HPDE6-E6E7 (cell line): ENCODE data around the gene DSCAML1.

Experiments used
- DNase-seq: peaks from one replicate; pipeline ENCODE4 v3.0.0; 2011; ENCODE audit warnings: missing footprints; ENCODE audit errors: extremely low spot score

DSCAML1 gene

DNA sequence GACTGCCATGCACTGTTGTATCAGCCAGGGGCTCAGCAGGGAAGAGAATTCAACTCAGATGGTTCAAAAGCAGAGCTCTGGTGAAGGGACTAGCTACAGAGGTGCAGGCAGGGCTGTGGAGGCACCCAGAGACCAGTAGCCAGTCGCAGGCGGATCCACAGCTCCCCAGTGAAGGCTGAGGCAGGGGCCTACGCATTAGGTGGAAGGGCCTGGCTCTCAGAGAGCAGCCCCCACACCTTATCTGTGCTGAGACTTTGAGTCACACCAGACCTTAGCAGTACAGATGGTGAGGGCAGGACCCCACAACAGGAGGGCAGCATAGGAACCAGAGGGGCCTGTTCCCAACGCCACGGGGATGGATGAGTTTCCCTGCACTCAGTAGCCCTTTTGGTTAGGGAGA, 189.6 kb downstream of the DSCAML1 start:
- DNase-seq: no peak

DNA sequence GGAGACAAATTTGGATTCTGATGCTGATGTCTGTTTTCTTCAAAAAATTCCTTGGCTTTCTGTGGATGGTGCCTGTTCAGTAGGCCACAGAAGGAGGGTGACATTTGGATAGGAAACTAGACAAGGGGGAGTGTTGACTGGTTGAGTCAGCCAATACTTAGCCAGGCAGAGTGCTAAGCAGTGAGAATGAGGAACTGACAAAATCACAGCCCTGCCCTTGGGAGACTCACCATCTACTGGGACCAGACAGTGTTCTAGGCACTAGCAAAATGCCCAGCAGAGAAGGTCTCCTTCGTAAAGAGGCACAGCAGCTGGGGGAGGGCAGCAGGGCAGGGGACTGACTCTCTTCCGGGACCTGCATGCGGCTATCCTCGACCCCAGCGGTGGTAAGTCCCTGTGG, 190.2 kb downstream of the DSCAML1 start:
- DNase-seq: no peak

DNA sequence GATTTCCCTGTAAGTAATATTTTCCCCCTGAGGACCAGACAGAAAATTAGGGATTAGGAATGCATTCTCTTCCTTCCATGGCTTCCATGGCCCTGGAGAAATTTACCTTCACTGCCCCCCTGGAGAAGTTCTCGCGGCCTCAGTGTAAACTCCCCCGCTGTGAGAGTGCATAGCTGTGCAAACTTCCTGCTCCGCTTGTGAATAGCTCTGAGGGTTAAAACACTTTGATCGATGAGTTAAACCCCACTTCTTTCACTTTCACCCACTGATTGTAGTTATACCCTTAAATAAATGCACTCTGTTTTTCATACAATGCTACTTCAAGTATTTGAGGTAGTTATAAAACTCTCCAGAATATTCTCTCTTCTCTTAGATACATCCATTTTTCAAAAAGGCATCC, 190.8 kb downstream of the DSCAML1 start:
- DNase-seq: no peak

DNA sequence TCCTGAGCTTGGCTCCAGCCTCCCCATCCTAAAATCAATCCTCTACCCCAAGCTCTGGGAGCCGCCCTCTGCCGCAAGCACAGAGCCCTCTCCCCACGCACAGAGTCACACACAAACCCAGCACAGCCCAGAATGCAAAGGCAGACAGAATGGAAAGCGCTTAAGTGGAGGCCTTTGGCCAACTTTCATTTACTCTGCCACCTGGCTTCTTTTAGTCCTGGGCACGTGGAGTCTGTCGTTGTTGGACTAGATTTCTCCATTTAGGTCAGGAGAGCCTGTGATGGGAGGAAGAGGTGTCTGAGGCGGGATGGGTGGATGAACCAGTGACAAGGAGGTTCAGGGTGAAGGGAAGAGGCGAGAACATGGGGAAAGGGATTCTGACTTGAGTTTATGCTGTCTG, 191.7 kb downstream of the DSCAML1 start:
- DNase-seq: no peak

DNA sequence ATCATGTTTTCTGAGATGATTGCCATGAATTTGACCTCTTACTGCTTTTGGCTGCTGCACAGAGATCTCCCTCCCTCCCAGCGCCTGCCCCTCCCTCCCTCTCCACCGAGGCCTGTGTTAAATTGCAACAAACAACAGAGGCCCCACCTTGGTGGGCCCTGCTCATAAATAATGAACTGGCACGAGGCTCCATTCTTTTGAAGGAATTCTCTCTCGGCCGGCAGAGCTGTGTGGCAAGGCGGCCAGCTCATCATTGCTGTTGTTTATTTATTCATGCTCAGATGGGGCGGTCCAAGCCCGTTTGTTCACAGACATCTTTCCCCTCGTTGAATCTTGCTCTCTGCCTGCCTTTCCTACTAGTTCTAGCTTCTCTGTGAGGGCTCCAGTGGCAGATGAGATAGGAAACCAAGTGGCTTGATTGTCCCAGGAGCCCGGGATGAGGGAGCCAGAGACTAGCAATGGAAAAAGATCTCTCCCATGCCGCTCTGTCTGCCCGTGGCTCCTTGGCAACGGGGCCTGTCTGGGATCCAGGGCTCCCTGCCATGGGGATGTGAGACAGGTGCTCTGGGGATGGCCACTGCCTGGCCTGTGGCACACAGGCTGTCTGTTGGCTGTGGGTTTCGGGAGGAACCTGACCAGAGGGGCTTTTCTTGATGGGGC, 192.6 kb downstream of the DSCAML1 start:
- no peak for DNase-seq

DNA sequence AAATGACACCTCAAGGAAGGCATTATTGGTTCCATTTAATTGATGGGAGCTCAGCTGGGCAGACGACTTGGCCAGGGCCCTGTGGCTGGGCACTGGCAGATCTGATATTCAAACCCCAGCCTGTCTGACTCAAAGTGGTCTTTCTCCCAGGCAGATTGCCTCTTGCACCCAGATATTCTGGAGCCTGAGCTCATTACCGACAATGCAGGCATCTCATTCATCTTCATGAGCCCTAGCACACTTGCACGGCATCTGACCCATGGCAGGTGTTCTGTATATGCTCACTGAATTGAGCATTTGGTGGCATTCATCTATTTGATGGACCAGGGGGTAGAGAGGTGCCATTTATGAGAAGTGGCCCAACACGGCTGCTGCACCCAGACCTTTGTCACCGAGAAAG, 193.1 kb downstream of the DSCAML1 start:
- no peak for DNase-seq

DNA sequence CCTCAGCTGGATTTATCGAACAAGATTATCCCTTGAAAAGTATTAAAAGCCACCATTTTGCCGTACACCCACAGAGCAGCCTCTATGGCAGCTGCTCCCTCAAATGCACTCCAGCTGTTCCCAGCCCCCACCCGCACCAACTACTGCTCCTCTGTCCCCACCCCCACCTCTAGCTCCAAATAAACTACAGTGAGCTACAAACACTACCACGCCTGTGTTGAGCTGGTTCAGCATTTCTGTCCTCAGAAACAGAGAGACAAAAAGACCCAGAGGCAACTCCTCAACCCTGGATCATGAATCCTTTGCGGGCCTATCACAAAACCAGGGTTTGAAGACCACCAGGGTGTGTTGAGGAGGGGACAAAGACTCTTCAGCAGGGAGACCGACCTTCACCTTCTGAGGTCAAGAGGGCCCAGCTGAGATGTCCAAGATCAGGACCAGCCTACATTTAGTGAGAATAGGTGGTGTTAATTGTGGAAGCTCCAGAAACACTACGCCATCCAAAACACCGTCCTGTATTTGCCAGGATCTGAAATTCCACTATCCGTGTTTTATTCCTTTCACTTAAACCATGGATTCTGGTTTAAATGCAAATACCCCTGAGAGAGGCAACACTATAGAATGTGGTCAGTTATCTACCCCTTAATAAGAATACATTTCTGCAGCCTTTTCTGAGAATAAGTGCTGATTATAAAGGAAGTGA, 195.9 kb downstream of the DSCAML1 start:
- no peak for DNase-seq

DNA sequence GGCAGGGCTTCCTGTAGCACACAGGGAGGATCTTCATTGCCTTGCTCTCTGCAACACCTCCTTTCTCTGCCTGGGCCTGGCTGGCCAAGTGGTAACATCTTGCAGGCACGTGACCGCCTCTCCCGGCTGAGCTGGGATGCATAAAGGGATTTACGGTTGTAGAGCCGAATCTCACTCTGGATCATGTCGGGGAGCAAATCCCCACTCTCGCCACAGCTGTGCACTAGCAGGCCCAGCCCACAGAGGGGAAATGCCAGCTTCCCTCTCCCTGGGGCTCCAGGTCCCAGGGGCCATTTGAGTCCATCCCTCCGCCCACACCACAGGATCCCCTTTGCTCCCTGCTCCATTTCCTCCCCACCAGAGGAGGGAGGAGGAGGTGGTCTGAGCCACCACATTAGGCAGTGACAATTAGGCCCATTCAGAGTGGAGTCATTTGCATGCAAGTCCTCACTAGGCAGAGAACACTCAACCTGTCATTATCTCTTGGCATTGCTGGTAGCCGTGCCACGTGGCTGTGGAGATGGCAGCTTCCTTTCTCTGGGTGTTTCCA, 196.7 kb downstream of the DSCAML1 start:
- DNase-seq: no peak

DNA sequence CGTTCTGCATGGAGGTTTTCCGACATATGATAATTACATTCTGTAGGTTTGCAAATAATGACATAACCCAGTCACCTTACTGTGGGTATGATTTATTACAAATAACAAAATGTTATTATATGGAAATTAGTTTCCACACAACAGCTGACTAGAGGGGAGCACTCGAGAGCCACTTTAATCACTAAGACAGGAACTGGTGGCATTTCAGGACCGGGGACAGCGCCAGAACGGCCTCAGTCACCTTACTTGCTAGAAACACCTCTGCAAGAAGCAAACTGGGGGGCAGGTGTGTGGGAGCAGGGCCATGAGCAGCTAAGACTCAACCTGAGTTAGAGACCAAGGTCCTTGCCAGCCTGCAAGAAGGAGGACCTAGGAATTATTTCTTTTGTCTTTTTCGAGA, 199.9 kb downstream of the DSCAML1 start:
- peak; percentile 42 for DNase-seq

DNA sequence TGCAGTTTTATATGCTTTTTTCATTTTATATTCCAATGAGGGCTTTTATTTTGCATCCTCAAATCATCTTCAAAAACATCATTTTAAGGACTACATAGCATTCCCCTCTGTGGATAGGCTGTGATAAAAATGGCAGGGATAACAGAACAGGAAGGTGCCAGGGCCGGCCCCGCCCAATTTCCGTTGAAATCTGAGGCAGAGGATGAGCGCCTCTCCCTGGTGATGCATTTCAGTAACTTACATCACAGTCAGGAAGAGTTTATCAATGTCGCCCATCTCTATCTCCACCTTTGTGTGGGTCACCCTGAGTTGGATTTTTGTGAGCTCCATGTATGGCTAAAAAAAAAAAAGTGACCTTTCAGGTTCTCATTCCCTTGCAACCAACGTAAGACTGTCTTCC, 201.6 kb downstream of the DSCAML1 start:
- no peak for DNase-seq

DNA sequence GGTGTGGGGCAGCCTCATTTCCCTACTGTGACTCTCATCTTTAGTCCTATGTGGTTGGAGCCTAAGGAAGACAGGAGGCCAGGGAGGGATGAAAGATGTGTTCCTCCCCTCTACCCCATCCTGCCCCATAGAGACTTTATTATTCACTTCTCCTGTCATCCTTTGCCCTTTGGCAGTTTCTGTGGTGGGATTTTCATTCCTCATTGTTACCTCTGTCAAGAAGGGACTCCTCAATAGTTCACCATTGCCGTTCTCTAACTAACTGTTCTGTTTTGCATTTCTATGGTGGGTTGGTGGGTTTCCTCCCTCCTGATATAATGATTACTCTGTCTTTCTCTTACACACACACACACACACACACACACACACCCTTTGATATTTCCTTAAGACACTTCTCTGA, 202.3 kb downstream of the DSCAML1 start:
- no peak for DNase-seq

DNA sequence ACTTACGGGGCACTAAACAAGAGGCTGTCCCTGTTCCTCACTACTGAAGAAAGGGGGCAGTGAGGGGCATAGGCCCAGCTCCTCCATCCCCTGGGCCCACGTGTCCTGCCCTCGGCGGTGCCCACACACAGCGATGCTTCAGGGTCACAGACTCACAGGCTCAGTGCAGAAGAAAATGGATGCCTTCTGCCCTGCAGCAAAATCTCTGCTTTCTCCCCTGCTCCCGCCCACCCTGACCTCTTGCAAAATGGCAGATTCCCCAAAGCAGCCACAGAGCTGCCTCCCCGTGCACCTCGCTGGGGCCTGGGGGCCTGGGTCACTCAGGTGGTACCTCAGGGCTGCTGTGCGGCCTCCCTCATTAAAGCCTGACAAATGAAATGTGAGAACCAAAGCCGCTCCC, 204.0 kb downstream of the DSCAML1 start:
- DNase-seq: no peak

DNA sequence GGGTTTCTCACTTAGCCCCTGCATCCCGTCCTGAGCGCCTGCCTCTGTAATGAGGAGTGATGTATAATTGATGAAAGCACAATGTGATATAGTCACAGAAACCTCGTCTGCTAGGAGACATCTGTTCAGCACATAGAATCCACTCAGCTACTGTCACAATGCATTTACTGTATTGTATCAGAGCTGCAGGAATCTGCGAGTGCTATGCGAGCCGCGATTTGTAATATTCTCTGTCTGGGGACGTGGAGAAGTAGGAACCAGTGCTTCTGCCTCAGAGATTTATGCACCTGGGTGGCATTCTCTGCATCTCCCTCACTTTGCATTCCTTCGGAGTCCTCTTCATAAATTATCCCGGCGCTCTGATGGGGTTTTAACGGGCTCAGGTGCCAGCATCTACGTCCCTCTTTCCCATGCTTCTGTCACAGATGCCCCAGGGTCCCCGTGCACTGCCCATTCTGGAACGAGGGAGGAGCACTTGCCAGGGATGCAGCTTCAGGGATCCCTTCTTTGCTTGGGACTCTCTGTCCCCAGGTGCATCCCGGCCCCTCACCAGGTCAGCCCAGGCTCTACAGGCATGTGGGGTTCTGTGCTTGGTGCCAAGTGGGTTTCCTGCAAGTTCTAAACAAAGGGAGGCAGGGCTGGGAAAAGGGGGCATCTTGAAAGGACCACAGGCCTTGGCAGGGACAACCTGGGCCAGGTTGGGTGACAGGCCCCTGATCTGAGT, 205.5 kb downstream of the DSCAML1 start:
- no peak for DNase-seq

DNA sequence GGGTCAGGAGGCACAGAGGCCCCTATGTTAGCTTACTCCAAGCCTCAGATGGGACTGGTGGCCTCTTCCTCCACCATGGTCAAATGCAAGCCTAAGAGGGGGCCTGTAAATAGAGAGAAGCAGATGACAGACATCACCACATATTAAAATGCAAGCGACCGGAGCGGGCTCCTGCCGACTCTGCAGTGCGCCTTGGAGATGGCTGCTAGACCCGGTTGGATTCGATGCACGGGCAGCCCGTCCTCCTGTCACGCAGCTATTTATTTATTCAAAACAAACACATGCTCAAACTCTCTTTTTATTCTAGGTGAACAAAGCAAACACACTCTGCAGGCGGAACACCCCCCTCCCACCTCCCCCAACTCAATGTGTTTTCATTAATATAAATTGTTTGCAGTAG, 208.0 kb downstream of the DSCAML1 start:
- DNase-seq: no peak

DNA sequence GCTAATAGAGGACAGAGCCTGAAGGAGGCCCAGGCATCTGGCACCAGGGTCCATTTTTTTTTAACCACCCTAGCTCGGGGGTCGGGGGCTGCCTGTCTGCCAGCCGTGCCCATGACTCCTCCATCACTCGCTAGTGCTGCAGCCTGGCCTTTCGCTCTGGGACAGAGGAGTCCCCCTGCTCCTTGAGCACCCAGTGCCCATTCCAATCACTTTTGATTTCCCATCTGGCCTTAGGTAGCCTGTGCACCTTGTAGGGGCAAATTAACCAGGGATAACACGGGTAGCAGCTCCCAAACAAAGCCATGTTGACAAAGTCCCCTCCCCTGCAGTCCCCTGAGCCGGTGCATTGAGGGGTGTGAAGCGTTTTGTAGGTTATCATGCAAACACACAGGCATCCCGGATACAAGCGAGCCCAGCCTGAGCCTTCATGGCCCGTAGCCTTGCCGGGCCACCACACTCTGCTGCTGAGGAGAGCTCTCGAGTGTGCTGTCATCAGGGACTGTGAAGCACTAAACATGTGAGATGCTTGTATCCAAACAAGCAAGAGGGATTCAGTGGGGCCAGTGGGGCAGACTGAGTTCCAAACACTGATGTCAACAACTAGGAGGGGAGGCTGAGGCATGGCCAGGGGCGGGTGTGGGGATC, 208.7 kb downstream of the DSCAML1 start:
- DNase-seq: no peak

DNA sequence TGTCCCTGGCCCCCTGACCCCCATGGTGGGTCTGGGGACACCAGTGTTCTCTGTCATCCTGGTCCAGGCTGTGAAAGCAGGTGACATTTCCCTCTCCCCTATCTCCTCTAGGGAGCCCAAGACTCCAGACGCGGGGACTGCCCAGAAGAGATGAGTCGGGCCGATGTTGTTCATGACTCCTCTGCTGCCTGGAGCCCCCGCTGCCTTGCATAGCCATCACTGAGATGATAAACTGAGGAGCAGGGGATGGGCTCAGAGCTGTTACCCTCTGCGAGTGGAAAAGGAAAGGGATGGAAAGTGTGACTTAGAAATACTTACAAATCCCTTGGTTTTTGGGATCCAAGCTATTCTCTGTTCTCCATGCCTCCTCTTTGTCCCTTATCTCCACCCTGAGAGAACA, 209.6 kb downstream of the DSCAML1 start:
- DNase-seq: no peak

DNA sequence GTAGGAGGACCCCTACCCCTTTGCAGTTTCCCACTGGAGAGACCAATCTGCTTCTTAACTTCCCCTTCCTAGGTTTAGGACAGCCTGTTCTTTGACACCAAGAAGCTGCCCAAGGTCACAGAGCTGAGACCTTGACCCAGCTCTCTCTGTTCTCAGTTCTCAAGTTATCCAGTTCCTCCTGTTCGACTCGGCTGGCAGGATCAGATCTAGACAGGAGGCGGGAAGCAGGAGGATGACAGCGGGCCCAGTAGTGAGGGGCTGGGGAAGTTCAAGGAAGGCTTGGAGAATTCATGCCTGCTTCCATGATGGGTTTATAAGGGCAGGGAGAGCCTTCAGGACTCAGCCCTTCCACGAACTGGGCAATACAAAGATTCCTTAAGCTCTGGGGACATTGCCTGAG, 210.6 kb downstream of the DSCAML1 start:
- no peak for DNase-seq

DNA sequence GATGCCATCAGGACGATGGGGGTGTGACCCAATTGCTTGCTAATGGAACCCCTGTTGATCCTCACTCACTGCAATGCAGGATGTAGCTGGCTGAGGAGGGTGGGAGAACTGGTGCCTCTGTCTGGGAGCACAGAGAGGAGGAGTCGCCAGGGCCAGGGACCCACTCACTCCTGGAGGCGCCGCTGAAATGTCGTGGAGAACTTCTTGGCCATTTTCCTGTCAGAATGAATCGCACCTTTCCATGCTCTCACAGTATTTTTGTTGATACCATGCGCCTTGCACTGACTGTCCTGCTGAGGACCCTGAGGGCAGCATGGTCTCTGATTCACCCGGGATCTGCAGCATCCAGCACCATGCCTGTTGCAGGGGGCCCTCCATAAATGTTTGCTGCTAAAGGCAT, 211.4 kb downstream of the DSCAML1 start:
- no peak for DNase-seq

DNA sequence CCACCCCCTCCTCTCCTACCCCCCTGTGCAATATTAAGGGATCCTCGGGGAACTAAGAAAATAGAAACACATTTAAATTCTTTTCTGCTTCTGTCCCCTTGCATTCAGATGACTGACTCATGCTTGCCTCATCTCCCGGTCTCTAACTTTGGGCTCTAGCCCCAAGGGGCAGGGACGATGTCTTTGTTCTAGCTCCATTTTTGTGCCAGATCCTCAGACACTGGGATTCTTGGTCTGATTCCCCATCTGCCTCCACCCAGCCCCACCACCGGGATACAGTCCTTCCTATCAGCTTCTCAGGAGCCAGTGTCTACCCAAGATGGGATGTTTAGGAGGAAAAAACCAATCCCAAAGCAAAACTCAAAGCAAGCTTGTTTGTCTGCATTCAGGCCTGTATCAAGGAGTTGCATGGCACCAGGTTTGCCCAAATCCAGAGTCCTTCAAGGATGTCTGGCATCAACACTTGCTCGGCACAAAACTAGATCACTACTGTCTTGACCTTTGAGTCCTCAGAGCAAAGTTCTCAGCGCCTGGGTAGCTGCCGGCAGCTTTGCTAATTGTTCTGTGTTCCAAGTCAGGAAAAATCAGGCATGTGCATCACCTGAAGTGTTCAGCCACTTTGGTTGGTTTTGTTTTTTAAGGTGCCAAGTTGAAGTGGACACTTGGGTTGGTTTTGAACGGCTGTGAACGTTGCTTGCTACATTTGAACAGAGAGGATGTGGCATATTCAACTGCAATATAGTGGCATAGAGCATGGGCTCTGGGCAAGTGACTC, 212.8 kb downstream of the DSCAML1 start:
- no peak for DNase-seq

DNA sequence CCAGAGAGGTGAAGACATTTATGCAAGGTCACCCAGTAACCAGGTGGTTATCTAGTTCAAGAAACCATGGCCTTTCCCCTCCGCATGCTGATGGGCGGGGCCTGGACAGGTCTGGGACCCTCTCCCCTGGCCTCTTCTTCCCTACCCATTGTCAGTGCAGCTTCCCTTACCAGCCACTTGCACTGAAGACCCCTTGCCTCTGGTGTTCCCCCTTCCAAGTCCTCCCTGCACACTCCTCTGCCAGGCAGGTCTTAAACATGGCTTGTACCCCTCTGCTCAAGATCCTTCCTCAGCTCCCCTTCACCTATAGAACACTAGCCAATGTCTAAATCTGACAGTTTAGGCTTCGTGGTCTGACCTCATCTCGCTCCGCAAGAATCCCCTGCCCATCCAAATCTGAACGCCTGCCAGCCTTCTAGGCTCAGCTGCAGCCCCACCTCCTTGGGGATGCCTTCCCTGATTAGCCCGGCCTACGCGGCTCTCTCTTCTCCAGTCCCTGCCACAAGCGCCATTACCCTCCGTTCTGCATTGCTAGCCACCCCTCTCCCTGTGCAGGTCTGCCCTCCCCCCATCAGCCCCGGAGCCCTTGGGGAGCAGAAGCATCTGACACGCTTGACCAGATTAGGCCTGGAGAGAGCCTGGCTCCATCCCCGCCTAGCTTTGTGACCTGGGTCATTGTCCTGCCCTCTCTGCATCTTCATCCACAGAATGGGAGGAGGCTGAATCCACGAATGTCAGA, 213.8 kb downstream of the DSCAML1 start:
- DNase-seq: no peak

DNA sequence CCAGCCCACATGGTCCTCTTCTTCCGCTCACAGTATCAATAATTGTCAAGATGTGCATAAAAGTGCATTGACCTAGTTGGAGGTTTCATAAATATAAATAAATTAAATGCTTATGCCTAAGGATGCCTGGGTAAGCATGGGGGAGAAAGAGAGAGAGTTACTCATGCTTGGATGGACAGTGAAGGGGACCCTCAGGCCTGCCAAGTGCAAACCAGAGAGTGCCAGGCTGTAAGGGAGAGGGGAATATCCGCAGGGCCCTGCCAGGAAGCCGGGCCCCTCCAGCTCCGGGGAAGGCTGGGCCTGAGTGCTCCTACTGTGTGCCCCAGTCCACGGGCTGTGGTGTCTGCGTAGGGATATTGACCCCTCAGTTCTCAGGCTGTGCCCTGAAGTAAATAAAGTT, 214.6 kb downstream of the DSCAML1 start:
- DNase-seq: no peak
